OCI-LY1 (cell line): Measurements from ENCODE around the gene DOCK1.

Source experiments
- H2AFZ ChIP-seq: fragments of 200-600 bp; sonication (generic), shearing (Covaris generic); 2 replicates; pipeline ENCODE4 v1.6.0; 2014; ENCODE audit warnings: antibody characterized with exemption, mild to moderate bottlenecking, low read length
- H3F3A ChIP-seq: fragments of 200-600 bp; sonication (generic), shearing (Covaris generic); 2 replicates; pipeline ENCODE4 v1.6.0; 2014; ENCODE audit warnings: mild to moderate bottlenecking, antibody characterized with exemption, low read length, moderate library complexity; ENCODE audit not compliant: insufficient read depth
- H3K27ac ChIP-seq: fragments of 200-600 bp; sonication (generic); 2 replicates; pipeline ENCODE4 v1.5.1; 2014; ENCODE audit warnings: low read length, mixed run types, mild to moderate bottlenecking, low read depth; ENCODE audit not compliant: poor library complexity, severe bottlenecking
- H3K27me3 ChIP-seq: fragments of 200-600 bp; sonication (generic); 2 replicates; pipeline ENCODE4 v1.6.0; 2014; ENCODE audit warnings: antibody characterized with exemption, mild to moderate bottlenecking, low read length, moderate library complexity; ENCODE audit not compliant: insufficient read depth
- H3K36me3 ChIP-seq: fragments of 200-600 bp; sonication (generic); 2 replicates; pipeline ENCODE4 v1.6.1; 2014; ENCODE audit warnings: mild to moderate bottlenecking, antibody characterized with exemption, low read length, moderate library complexity, mixed read lengths; ENCODE audit not compliant: insufficient read depth
- H3K4me1 ChIP-seq: fragments of 200-600 bp; sonication (generic); 2 replicates; pipeline ENCODE4 v1.5.1; 2014; ENCODE audit warnings: mild to moderate bottlenecking, low read length, moderate library complexity; ENCODE audit not compliant: insufficient read depth, severe bottlenecking
- H3K4me2 ChIP-seq: fragments of 200-600 bp; sonication (generic), shearing (Covaris generic); 2 replicates; pipeline ENCODE4 v1.6.1; 2014; ENCODE audit warnings: low read length
- H3K4me3 ChIP-seq: fragments of 200-600 bp; sonication (generic); 2 replicates; pipeline ENCODE4 v1.5.1; 2014; ENCODE audit warnings: low read length, low read depth, mild to moderate bottlenecking, mixed read lengths; ENCODE audit not compliant: poor library complexity, severe bottlenecking
- H3K79me2 ChIP-seq: fragments of 200-600 bp; shearing (Covaris generic); 2 replicates; pipeline ENCODE4 v1.6.1; 2016; ENCODE audit warnings: mixed run types, low read length, mixed read lengths; ENCODE audit not compliant: insufficient read depth
- H3K9ac ChIP-seq: fragments of 200-600 bp; sonication (generic), shearing (Covaris generic); 2 replicates; pipeline ENCODE4 v1.6.1; 2014; ENCODE audit warnings: mild to moderate bottlenecking, low read length, mixed read lengths
- H3K9me2 ChIP-seq: fragments of 200-600 bp; sonication (generic), shearing (Covaris generic); 2 replicates; pipeline ENCODE4 v1.6.1; 2014; ENCODE audit warnings: low read depth, mild to moderate bottlenecking, low read length, mixed read lengths
- H3K9me3 ChIP-seq: fragments of 200-600 bp; shearing (Covaris generic); 2 replicates; pipeline ENCODE4 v1.6.1; 2014; ENCODE audit warnings: low read length, mixed read lengths
- H4K20me1 ChIP-seq: fragments of 200-600 bp; sonication (generic), shearing (Covaris generic); 2 replicates; pipeline ENCODE4 v1.6.0; 2016; ENCODE audit warnings: mild to moderate bottlenecking, low read length; ENCODE audit not compliant: insufficient read depth
- EZH2 ChIP-seq: fragments of 200-600 bp; sonication (generic), shearing (Covaris generic); IDR thresholded peaks from 2 replicates; pipeline ENCODE4 v1.8.0; 2017; ENCODE audit warnings: borderline replicate concordance, mixed run types, mild to moderate bottlenecking, antibody characterized with exemption, low read length, moderate library complexity, mixed read lengths
- TF ChIP-seq, protein P1 (sequence below): fragments of 200-600 bp; sonication (generic), shearing (Covaris generic); IDR thresholded peaks from 2 replicates; pipeline ENCODE4 v1.5.1; 2017; ENCODE audit warnings: mild to moderate bottlenecking, antibody characterized with exemption, low read length, moderate library complexity, mixed read lengths

DOCK1 gene

DNA sequence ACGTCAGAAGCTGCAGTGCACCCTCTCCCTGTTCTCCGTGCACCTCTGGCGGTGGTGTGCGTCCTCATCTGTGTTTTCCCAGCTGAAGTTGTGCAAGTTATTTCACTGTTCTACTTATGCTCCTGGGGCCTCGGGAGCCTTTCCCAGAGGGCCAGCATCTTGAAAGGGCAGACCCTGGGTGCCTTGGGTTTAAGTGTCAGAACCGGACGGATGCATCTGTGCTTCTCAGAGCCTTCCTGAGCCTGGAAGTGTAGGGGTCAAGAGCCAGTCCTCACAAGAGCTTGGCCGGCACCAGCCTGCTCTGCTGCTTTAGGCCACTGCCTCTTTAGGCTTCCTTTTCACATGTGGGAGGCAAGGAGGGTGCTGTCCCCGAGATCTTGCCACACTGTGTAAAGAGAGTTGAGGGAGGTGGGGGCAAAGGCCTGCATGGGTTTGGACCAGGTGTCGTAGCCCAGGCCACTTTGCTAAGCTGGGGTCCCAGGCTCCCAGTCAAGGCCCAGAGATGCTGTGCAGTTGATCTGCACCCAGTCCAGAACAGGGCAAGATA is 515.0 kb downstream of the DOCK1 start:
- H3F3A ChIP-seq, result no peaks in the 10 kb centered on the region
- H3K27me3 ChIP-seq, result no peaks in the 10 kb centered on the region; the same call in 1 of the 2 replicates
- no peaks in the 10 kb centered on the region for H3K9me2 ChIP-seq
- H3K27ac ChIP-seq, result no peak overlapping the region
- H3K79me2 ChIP-seq, result no peaks in the 10 kb centered on the region
- H4K20me1 ChIP-seq, result no peaks in the 10 kb centered on the region
- no peaks in the 10 kb centered on the region for H3K9me3 ChIP-seq
- no peaks in the 10 kb centered on the region for H3K4me1 ChIP-seq
- H3K4me2 ChIP-seq, result no peak overlapping the region
- H3K36me3 ChIP-seq, result no peaks in the 10 kb centered on the region
- TF ChIP-seq EZH2, result no peak
- TF ChIP-seq, protein P1, sequence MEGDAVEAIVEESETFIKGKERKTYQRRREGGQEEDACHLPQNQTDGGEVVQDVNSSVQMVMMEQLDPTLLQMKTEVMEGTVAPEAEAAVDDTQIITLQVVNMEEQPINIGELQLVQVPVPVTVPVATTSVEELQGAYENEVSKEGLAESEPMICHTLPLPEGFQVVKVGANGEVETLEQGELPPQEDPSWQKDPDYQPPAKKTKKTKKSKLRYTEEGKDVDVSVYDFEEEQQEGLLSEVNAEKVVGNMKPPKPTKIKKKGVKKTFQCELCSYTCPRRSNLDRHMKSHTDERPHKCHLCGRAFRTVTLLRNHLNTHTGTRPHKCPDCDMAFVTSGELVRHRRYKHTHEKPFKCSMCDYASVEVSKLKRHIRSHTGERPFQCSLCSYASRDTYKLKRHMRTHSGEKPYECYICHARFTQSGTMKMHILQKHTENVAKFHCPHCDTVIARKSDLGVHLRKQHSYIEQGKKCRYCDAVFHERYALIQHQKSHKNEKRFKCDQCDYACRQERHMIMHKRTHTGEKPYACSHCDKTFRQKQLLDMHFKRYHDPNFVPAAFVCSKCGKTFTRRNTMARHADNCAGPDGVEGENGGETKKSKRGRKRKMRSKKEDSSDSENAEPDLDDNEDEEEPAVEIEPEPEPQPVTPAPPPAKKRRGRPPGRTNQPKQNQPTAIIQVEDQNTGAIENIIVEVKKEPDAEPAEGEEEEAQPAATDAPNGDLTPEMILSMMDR, result no peak
- no peak overlapping the region for H3K4me3 ChIP-seq
- no peak overlapping the region for H2AFZ ChIP-seq
- no peak overlapping the region for H3K9ac ChIP-seq

- Histone ChIP-seq H3K27ac (no peak overlapping the region), H3K9me2 (no peaks in the 10 kb centered on the region), H3K4me2 (no peak overlapping the region), H3F3A (no peaks in the 10 kb centered on the region), H4K20me1 (no peaks in the 10 kb centered on the region), H3K4me3 (no peak overlapping the region), H2AFZ (no peak overlapping the region), H3K36me3 (no peaks in the 10 kb centered on the region), H3K27me3 (no peaks in the 10 kb centered on the region; the same call in 1 of the 2 replicates), H3K79me2 (no peaks in the 10 kb centered on the region), H3K9me3 (no peaks in the 10 kb centered on the region), H3K4me1 (no peaks in the 10 kb centered on the region), H3K9ac (no peak overlapping the region)
- TF ChIP-seq, protein P1, result no peak
- no peak for TF ChIP-seq EZH2
Measured at GRCh38 chr10:127423218-127423915, 518.1 kb downstream of the DOCK1 start.

DNA sequence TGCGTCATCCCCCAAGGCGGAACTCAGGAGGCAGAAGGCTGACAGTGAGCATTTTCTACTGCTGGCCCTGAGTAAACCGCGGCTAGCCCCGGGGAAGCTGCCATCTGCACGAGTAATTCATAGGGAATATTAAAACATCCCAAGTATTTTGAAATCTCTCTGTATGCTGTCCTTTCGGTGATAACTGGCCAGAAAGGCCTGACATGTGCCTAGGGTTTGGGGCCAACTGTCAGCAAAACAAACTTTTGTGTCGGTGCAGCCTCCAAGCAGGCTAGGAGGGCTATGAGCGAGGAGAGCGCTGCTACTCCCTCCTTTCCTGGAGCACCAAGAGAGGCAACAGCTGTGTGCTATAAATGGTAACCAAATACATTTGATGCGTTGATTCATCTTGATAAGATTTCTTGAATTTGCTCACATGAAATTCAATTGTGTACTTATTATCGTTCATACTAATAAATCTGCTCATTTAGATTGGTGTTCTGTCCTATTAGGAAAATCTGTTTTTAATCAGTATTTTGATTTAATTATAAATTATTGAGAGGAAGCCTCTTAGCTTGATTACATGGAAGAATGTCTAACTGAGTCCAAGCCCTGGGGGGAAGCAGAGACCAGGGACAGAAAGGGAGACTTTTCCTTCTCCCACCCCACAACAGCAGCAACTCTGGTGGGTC is 519.5 kb downstream of the DOCK1 start:
- Histone ChIP-seq H3K4me2 (no peak overlapping the region), H3K79me2 (no peaks in the 10 kb centered on the region), H3K9me2 (no peaks in the 10 kb centered on the region), H3K9ac (no peak overlapping the region), H2AFZ (no peak overlapping the region), H3K4me3 (no peak overlapping the region), H3K9me3 (no peaks in the 10 kb centered on the region), H3K36me3 (no peaks in the 10 kb centered on the region), H3K4me1 (no peaks in the 10 kb centered on the region), H3K27ac (no peak overlapping the region), H4K20me1 (no peaks in the 10 kb centered on the region), H3F3A (no peaks in the 10 kb centered on the region), H3K27me3 (no peaks in the 10 kb centered on the region; the same call in 1 of the 2 replicates)
- TF ChIP-seq, protein P1, result no peak
- TF ChIP-seq EZH2, result no peak
